Measurements from ENCODE around the gene ITGBL1.

The ITGBL1 gene

DNA sequence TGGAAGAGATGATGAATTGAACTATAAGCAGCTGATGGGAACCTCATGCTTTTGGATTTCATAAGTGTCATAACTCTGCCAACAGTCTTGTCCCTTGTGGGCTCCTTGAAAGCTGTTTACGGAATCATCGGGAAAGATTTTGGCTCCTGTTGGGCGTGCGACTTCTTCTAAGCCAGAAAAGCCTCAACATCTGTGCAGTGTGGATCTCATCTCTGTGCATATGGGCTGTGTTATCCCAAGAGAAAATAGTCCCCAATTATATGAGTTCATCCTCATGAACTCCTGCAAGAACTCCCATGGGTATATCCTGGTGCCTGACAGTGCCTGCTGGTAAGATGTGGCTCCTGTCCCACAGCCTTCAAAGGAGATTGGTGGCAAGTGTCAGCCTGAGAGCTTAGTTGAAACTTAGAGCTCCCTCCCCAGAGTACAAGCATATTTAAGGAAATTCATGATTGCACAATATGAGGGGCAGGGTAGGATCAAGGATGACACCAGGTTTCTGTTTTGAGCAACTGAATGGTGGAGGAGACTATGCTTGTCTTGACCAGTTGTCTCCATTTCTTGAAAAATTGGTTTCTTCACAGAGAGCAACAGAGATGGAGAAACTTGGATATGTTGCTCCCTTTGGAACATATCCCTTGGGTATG is 243.5 kb downstream of the ITGBL1 start:
- DNase-seq, result no peak

DNA sequence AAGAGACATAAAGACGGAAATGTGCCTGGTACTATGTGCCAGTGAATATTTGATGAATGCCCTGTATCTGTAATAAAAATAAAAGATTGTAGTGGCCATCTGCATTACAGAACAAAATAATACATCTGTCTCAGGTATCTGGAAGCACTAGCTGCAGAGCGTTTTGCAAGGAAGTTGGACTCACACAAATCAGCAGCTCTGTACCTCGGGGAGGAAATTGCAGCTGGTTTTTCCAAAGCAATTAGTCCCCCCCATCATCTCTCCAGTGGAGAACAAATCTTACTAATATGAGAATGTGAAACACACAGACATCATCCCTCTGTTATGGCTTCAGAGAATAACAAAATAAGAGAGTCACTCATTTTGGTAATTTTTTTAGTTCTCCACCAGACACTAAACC is 245.3 kb downstream of the ITGBL1 start:
- no peak for DNase-seq

- DNase-seq, result no peak
These were observed 245.9 kb downstream of the ITGBL1 start for GRCh38 chr13:101698400-101698799.

GRCh38 chr13:101700598-101700997 is 248.1 kb downstream of the ITGBL1 start:
- peak in 1 of 51 donors; percentile 7 for DNase-seq

DNA sequence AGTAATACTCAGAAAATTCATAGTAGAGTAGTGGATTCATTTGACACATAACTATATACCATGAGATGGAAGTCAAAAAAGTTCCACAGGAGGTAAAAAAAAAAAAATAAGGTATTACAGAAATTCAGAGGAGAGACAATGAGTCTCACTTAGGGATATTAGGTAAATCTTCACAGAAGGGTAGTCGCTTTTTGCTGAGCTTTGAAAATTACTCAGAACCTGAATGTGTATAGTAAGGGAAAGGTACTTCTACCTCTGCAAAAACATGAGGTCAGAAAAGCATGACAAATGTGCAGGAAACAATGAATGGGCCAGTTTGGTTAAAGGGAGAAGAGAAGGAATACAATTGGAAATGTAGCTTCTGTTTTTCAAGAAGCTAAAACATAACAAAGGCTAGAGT is 250.6 kb downstream of the ITGBL1 start:
- no peak for DNase-seq

- no peak for DNase-seq
These were observed 251.4 kb downstream of the ITGBL1 start for GRCh38 chr13:101703838-101704237.

DNA sequence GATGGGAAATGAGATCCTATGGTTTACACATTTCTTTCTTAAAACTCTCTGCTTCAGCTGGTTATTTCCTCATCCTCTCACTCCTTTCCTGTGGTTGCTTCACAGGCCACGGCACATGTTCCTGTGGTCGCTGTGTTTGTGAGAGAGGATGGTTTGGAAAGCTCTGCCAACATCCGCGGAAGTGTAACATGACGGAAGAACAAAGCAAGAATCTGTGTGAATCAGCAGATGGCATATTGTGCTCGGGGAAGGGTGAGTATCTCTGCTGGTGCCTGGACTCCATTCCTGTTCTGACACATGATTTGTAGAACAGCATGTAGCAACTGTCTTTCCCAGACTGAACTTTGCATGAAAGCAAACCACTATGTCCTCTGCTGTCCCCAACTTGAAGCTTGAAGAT is 254.2 kb downstream of the ITGBL1 start:
- peak in 1 of 51 donors; percentile 27 for DNase-seq

DNA sequence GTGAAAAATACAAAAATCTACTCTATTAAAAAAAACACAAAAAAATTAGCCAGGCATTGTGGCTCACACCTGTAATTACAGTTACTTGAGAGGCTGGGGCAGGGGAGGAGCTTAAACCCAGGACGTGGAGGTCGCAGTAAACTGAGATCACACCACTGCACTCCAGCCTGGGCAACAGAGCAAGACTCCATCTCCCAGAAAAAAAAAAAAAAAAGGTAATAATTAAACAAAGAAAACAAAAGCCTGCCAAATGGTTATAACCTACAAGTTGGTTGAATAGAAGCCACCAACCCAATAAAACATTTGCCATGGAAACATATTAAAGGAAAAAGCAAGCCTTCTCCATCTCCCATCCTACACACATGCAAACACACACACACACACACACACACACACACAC is 255.2 kb downstream of the ITGBL1 start:
- DNase-seq, result no peak

DNA sequence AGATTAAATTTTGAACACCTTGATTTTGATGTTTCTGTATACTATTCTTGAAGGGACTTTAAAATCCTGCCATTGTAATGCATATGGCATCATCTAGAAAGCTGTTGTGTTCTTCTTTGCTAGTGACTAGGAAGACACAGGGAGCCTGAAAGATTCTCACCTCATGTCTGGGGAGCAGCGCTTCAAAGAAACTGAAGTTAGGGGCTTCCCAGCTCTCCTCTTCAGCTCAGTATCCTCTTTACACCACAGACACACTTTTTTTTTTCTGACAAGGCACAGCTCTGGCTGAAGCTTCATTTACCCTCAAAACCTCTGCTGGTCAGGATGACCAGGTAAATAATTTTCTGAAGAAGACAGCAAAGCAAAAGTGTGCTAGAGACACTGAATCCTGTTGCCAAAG is 255.6 kb downstream of the ITGBL1 start:
- DNase-seq, result no peak

DNA sequence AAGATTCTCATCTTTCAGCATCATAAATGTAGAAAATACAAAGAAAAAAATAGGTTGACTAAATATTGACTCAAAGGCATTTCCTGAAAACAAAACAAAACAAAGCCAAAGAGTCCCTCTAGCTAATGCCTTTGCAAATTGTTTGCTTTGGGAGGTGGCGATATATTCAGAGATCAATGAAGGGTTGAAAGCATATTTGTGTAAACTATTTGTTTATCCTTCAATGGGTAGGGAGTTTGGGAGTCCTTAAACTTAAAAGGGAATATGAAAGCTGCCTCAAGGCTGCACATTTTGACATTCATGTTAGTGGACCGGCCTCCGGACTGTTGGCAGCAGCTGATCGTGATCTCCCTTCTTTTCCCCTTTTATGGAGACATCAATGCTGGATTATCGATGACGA is 257.5 kb downstream of the ITGBL1 start:
- no peak for DNase-seq

DNA sequence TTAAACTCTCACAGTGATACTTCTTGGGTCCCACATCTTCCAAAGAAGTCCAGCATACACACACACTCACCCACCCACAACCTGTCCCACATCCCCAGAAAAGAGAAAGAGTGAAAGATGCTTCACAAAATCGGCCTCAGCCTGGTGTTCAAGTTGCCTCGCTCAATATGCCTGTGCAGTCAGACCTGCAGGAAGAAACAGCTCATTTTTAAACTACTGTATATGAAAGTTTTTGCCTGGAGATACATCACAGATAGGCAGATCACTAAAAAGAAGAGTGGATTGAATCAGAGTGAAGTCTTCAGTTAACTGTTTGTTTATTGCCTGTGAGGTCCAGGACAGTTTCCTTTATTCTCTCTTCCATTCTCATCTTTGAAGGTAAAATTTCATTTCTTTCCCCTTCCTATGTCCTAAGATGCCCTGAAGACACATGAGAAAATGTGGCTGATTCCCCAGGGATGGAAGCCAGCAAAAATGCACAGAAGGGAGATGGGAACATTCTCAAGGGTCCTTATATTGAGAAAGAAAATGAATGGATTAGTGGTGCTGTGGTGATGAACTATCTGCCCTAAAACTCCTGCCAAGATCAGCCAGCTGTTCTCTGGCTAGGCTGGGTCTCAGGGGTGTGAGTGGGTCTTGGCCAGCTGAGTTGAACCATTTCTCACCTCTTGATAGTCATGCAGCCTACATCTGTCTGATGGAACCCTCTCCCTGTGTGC is 259.0 kb downstream of the ITGBL1 start:
- no peak for DNase-seq

GRCh38 chr13:101712026-101712348 is 259.5 kb downstream of the ITGBL1 start:
- no peak for DNase-seq

DNA sequence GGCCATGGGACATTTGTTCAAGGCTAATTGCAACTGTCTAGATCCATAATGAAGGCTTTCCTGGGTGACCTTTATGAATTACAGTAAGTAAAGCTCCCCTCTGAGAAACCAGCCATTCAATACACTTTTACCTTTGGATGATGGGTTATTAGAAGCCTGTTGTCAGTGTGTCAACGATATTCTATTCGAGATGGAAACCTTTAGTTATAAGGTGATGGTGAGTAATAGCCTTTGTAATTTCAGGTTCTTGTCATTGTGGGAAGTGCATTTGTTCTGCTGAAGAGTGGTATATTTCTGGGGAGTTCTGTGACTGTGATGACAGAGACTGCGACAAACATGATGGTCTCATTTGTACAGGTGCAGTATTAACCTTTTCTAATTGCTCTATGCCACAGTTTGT is 261.7 kb downstream of the ITGBL1 start:
- DNase-seq, result no peak

GRCh38 chr13:101717353-101717752 is 264.9 kb downstream of the ITGBL1 start:
- DNase-seq, result no peak

GRCh38 chr13:101718496-101718895 is 266.0 kb downstream of the ITGBL1 start:
- DNase-seq, result no peak

DNA sequence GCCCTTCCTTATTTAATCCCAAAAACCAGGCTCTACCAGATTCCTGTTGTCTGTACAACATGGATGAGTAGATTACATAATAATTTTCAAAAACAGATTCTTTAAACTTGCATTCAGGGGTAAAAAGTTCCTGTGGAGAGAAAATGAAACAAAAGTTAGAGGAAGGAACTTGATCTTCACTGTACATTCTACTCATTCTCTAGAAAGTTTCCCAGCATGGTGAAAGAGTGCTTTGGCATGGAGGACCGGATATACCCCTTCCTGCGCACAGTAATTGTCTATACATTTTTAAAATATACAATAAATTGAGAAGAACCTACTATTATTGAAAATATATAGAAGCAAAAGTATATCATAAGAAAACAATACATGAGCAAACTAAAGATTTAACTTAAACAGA is 274.2 kb downstream of the ITGBL1 start:
- no peak for DNase-seq

GRCh38 chr13:101727118-101727517 is 274.6 kb downstream of the ITGBL1 start:
- no peak for DNase-seq

DNA sequence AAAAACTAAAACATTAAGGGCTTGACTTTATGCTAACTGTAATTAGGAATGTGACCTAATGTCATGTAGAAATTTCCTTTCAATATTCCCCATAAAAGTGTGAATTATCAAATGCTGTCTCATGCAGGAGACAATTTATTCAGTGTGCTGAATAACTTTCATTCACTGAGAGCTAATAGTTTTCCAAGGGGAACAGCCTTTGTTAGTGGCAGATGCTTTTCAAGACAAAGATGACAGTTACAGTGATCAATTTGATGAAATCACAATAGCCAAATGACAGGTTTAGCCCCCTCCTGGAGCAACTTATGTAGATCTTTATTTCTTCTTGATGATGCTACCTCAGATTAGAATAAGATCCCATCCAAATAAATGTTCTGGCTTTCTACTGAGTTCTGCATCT is 275.5 kb downstream of the ITGBL1 start:
- DNase-seq, result no peak

GRCh38 chr13:101728615-101729014 is 276.1 kb downstream of the ITGBL1 start:
- no peak for DNase-seq

- DNase-seq, result no peak
These were observed 278.0 kb downstream of the ITGBL1 start for GRCh38 chr13:101730420-101731000.

DNA sequence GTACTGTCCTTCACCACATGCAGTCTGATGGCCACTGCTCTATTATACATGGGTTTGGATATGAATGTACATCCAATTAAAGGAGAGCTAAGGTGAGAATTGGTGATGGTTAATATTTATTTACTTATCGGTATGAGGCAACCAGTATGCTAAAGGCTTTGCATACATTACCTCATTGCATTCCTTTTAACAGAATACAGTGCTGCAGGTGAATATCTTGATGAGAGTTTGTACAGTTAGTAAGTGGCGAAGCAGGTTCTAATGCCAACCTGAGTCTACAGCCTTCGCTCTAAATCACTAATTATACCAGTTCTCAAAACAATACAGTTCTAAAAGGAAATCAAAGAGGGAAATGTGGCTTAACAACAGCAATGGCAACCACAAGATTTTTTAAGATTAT is 284.1 kb downstream of the ITGBL1 start:
- no peak for DNase-seq

DNA sequence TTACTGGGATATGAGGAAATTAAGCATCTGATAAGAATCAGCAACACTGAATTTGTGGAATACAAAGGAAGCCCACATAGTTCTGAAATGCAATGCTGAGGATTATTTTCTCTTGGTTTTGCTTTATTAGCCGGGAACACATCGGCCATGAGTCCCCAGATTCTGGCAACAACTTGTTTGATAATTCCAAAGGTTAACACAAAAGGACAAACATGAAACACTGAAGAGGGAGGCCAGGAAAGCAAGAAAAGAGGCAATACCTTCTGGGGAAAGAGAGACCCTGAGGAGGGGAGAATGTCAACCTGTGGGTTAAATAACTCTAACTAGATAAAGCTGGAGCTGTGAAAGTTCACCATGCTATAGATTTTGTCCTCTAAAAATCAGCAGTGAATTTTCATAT is 285.9 kb downstream of the ITGBL1 start:
- no peak for DNase-seq
